GM21390 (cell line): ENCODE results near the gene PARK7.

Experiments used
- ATAC-seq: cut with Tn5 transposase; IDR thresholded peaks from one replicate; pipeline ENCODE4 v1.9.1; 2021; ENCODE audit not compliant: unreplicated experiment

PARK7 gene

GRCh38 chr1:7980984-7981383 is 19.5 kb downstream of the PARK7 start:
- ATAC-seq = no peak

- ATAC-seq = no peak
These were observed 21.7 kb downstream of the PARK7 start for GRCh38 chr1:7983086-7983778.

- no peak for ATAC-seq
These were observed 23.3 kb downstream of the PARK7 start for GRCh38 chr1:7984811-7985210.

- ATAC-seq = no peak
These were observed 24.5 kb downstream of the PARK7 start for GRCh38 chr1:7985851-7986612.

GRCh38 chr1:7987528-7987927 is 26.0 kb downstream of the PARK7 start:
- no peak for ATAC-seq

- no peak for ATAC-seq
These were observed 27.1 kb downstream of the PARK7 start for GRCh38 chr1:7988576-7988975.

- no peak for ATAC-seq
These were observed 28.4 kb downstream of the PARK7 start for GRCh38 chr1:7989762-7990428.

GRCh38 chr1:7991504-7992440 is 30.3 kb downstream of the PARK7 start:
- no peak for ATAC-seq

- no peak for ATAC-seq
These were observed 31.4 kb downstream of the PARK7 start for GRCh38 chr1:7992885-7993284.

GRCh38 chr1:7993593-7994479 is 32.3 kb downstream of the PARK7 start:
- no peak for ATAC-seq

GRCh38 chr1:7994827-7995226 is 33.3 kb downstream of the PARK7 start:
- no peak for ATAC-seq

GRCh38 chr1:7995437-7995836 is 33.9 kb downstream of the PARK7 start:
- ATAC-seq = no peak

GRCh38 chr1:8002329-8002910 is 40.9 kb downstream of the PARK7 start:
- ATAC-seq = no peak

GRCh38 chr1:8002921-8003320 is 41.4 kb downstream of the PARK7 start:
- no peak for ATAC-seq

- ATAC-seq = no peak
These were observed 42.1 kb downstream of the PARK7 start for GRCh38 chr1:8003438-8004112.

GRCh38 chr1:8004113-8004802 is 42.7 kb downstream of the PARK7 start:
- no peak for ATAC-seq

- ATAC-seq = no peak
These were observed 43.5 kb downstream of the PARK7 start for GRCh38 chr1:8004803-8005573.
